Eye (tissue), 1 donor: ENCODE results near the gene PRKCQ.

Experiments
- DNase-seq: peaks from one replicate; pipeline ENCODE4 v3.0.0-alpha.2; 2015

Gene PRKCQ

DNA sequence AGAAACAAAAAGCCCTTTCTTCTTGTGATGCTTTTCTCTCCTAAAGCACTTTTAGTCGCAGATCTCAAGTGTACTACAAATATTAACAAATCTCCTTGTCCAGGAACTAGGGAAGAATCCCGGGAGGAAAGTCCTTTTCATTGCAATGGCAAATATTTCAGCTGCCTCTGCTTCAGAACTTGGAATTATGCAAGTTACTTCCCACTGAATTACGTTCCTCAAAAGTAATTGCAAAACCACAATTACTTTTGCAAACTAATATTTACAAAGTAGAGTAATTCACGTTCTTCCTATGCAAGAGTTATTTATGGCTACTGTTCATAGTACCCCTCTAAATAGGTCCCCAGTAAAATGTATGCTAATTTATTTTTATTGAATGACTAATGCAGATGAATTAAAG is 14.5 kb downstream of the PRKCQ start:
- no peak for DNase-seq

DNA sequence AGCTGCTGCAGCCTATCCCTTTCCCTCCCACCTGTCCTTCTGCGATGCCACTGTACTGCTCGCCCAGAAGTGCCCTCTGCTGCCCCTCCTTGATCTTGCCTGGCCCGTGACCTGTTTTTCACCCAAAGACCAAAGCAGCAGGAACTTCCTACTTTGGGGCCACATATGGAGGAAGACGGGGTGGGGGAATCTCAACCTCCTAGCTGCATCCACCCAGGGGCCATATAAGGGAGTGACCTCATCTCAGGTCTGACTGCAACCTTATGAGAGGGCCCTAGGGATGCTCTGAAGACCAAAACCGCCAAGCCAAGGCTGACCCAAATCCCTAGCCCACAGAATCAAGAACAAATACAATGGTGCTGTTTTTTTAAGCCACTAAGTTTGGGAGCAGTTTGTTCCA is 15.7 kb downstream of the PRKCQ start:
- DNase-seq, result no peak

DNA sequence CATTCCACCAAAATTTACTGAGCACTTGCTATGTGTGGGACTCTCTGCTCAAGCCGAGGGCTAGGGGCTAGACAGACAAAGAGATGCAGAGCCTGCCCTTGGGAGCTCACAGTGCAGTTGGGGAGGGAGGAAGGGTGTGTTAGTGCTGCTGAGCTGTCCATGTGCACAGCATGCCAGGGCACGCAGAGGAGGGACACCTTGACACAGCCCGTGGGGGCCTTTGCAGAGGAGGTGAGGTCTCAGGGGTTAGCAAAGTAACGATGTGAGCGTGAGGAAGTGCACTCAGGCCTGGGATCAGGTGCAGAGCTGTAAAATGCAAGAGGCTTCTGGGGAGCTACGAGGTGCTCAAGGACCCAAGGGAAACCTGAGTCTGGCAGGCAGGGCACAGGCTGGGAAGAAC is 16.3 kb downstream of the PRKCQ start:
- peak; percentile 35 for DNase-seq

DNA sequence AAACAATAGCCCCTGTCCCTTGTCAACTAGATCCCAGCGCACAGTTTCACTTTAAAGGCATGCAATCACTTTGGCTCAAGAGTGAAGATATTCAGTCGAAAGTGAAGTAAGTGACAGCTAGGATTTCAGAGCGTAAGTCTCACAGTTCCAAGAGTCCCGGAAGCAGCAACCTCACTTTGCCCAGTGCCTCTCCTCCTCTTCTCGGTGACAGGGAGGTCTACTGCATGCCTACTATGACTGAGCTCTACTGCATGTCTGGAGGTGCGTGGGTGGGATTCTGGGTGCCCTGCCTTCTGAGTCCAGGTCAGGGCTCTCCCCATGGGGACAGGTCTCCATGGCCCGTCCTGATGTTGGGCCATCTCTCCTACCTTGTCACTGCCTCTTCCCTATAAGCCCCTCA is 17.0 kb downstream of the PRKCQ start:
- DNase-seq, result no peak

DNA sequence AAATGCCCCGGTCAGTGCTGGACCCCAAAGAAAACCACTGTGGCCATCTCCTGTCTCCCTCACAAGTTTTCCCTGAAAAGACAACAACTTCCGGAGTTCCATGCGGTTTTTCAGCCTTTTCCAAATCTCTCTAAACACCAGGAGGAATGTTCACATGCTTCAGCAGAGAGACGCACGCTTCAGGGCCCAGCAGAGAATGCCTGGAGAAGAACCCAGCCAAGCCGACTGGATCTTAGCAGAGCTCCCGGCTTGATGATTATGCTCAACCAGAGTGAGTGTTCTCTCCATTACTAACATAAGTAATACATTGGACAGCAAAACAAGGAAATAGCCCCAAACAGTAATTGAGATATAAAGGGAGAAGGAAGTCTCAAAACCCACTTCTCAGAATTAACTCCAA is 17.9 kb downstream of the PRKCQ start:
- no peak for DNase-seq

DNA sequence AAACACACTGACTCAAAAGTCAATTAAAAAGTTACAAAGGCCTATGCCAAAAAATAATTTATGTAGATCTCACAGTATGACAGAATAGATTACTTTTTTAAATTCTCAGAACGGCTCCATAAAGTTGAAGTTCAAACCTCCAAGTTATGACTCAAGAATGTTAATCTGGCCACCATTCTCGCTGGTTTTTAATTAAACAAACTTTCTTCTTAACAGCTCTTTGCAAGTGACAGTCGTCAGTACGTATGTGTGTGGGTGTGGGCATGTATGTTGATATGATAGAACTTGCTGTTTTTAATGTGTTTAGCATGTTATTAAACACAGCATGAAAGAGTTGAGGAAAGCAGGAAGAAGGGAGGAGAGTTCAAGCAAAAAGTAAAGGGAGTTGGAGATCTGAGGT is 18.5 kb downstream of the PRKCQ start:
- no peak for DNase-seq

DNA sequence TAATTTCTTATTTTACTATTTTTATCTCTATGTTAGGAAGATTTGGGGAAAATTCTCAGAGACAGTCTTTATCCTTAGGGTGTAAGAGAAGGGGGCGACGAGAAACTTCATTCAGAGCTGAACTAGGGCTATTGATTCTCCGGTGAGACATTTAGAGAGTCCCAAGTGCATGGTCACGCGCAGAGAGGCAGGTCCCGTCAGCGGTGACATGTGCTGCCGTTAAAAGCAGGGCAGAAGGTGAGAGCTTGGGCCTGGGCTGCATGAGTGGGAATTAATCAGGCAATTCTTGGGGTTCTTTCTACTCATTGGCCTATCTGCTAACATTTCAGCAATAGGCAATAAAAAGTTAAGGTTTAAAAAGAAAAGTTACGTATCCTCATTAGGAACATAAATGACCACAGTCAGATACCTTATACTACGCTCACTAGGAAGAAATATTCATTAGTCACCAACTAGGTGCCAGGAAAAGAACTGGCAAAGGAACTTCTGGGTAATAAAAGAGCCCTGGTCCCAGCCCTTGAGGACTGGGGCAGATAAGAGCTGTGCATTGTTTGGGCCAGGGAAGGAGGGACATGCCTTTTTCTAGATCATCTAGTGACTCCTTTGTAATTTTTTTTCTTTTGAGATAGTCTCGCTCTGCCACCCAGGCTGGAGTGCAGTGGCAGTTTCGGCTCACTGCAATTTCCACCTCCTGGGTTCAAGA is 21.2 kb downstream of the PRKCQ start:
- DNase-seq, result no peak

DNA sequence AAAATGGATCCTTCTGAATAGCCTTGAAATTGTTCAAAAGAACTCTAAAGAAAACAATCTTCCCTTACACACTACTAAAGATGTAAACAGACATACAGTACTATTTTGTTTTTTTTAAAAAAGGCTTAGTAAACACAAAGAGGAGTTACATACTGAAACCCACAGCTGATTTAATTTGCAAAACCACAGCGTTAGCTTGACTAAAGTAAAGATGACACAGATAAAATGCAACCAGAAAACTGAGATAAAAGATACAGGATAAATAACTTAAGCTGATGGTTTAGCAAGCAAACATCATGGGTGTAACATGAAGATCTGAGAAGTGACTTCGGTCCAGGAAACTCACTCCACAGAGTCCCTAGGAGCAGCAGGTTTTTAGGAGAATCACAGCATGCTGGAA is 21.8 kb downstream of the PRKCQ start:
- DNase-seq, result no peak

DNA sequence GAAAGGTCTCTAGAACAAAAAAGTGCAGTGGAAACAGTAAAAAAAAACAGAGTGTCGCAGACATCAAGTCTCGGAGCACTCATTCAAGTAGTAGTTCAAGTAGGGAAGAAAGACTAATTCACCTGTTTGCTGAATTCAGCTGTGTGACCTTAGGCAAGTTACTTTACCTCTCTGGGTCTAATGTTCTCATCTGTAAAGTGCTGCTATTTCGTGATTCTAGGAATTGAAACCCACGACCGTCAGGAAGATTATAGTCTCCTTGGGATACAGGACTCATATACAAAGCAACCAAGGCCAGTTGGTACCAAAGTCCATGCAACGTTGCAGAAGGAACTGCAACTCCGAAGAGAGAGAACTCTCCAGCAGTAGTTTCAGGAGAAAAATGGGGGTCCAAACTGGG is 26.1 kb downstream of the PRKCQ start:
- DNase-seq, result no peak

DNA sequence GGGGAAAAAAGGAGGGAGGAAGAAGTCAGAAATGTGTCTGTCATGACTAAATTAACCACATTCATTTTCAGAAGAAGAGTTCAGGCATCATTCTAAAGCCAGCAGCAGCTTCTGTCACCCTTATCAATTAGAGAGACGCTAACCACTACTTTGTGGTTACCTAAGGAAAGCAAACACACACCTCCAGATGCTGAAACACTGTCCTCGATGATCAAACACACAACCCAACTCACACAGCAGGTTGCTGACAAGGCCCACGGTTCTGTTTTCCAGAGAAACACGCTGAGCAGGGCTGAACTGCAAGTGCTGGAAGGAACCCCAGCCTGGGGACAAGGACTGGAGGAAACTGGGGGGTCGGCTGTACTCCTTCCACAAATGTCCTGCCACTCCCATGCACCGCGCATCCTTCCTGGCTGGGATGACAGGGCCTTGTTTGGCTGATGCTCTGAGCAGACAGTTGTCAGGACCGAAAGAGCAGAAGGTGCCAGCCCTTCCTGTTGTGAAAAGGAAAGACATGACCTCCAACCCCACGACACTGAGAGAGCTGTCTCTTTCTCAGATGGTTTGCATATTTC is 36.6 kb downstream of the PRKCQ start:
- DNase-seq, result no peak

DNA sequence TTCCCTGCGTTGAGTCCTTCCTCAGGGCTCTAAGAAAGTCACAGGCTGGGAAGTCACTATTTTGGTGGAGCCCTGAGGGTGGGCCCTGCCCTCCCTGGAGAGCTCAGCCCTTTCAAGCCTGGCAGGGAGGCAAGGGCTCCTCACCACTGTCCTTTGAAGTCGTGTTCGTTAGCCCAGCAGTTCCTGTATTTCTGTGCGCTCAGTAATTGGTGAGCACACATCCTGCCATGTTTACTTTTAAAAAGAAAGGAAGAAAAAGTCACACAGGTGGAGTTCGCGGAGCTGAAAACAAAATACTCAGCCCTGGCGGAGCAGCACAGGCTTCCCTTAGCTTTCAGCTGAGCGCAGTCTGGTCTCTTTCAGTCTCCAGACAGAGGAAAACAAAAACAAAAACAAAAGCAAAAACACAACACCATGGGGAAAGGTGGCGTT is 37.1 kb downstream of the PRKCQ start:
- no peak for DNase-seq

DNA sequence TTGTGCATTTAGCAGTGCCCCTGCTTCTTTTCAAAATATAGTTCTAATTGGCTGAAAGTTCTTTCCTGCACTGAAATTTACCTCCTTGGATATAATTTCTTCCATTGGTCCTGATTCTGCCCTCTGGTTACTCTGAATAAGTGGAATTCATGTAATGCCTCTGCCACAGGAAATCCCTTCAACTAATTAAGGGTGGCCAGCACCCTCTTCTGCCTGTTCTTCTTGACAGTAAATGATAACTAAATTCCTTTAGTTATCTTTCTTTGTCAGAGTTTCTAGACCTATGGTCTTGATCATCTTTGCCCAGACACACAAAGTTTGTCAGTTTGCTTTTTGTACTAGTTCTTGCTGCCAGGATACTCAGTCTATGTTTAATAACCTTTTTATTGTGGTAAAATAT is 40.2 kb downstream of the PRKCQ start:
- no peak for DNase-seq

DNA sequence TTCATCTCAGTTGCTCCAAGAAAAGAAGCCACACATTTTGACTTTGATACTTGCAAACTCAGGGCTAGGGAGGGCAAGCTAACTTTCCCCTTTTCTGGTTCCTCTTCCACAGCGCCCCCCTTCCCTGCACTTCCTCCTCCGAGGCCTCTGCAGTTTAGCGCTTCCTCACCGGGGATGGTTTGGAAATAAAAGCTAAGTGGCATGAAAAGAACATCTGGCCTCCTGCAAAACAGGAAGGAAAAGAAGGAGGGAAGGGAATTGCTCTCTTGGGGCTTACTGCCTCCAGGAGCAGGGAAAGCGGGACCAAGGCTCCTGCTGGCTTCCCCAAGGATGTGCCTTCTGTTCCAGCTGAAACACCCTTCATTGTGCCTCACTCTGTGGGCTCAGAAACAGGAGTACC is 42.3 kb downstream of the PRKCQ start:
- DNase-seq, result no peak

DNA sequence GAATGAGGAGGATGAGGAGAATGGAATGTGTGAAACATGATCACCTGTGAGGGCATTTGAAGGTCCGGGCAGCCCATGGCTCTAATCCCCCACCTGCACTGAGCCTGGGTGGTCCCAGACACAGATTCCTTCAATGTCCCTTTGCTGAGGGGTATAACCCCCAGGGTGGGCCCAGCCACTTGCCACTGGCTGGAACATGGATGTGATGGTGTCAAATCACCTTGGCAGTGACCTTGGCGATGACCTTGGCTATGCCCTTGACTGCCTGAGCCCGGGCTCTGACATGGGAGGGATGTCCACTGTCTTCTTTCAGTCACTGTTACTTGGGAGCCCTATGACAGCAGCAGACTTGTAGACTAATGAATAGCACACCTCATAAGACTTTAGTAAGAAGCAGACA is 44.0 kb downstream of the PRKCQ start:
- no peak for DNase-seq

DNA sequence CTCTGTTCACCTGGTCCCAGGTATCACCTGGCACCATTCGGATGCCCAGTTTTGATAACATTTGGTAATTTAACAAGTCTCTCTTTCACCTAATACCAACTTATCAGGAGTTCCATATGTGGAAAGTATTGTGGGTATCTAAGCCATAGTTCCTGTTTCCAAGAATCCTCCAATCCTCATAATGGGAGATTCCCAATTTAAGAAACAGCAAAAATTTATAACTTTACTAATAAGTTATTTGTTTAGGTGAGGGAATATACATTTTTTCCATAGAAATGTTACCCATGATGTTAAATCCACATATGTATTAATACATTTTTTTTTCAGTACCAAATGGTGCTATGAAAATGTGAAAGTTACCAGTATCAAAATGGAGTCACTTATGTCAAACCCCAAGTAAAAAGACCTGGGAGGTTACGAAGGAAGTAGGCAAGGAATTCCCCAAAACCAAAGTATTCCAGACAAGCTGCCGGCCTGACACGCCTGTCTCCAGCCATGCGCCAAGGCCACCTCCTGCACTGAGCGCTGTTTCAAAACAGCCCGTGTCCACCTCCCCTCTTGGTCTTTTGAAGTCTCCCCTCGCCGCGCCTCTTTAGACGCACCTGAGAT is 44.8 kb downstream of the PRKCQ start:
- DNase-seq, result no peak

DNA sequence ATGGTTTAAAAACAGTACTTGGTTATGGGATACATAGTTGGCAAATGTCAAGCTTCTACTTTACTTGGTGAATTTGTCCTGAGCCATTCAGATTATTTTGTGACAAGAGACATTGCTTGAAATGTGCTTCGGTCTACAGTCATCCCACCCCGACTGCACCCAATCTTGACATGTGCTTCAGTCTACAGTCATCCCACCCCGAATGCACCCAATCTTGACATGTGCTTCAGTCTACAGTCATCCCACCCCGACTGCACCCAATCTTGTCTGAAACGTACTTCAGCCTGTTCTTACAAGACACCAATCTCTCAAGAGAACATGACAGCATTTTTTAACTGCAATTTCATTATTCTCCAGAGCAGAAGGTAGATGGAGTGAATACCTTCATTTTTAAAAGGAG is 47.8 kb downstream of the PRKCQ start:
- no peak for DNase-seq

DNA sequence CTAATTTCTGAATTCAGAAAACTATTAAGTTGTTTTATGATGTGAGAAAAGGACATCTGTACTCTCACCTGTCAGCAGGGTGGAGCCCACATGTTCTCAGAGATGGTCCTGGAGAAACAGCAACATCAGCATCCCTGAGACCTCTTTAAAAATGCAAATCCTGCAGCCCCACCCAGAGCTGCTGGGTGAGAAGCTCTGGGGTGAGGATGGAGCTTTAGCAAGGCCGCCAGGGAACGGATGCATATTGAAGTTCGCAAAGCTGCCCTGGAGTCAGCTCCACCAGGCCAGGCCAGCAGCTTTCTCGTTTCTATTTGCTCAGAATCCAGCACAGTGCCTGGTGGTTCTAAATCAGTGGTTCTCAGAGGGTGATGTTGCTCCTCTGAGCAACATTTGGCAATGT is 49.1 kb downstream of the PRKCQ start:
- DNase-seq, result no peak

DNA sequence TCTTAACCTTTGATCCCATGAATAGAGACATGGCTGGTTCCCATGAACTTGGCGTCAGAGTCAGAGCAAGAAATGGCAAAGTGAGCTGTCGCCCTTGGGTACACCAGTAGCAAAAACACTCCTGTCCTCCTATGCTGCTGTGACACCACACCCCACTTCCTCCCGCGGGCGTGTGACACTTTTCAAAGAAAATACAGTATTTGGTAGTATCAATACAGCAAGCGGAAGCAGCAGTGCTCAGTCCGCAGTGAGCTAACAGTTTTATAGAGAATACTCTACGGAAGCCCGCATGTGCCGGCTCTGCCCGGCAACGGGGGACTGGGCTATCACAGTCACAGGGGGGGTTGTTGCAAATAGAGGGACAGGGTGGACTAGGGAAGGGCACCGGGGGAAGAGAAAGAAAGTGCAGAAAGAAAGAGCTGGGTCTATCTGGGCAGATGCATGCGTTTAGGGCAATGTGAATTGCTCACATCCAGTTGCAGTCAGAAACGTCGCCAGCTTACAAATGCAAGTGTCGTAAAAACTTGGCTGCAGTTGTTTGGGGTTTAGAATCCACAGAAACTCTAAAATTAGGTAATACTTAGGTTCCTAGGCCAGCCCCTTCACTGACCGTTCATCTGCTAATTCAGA is 49.8 kb downstream of the PRKCQ start:
- no peak for DNase-seq

DNA sequence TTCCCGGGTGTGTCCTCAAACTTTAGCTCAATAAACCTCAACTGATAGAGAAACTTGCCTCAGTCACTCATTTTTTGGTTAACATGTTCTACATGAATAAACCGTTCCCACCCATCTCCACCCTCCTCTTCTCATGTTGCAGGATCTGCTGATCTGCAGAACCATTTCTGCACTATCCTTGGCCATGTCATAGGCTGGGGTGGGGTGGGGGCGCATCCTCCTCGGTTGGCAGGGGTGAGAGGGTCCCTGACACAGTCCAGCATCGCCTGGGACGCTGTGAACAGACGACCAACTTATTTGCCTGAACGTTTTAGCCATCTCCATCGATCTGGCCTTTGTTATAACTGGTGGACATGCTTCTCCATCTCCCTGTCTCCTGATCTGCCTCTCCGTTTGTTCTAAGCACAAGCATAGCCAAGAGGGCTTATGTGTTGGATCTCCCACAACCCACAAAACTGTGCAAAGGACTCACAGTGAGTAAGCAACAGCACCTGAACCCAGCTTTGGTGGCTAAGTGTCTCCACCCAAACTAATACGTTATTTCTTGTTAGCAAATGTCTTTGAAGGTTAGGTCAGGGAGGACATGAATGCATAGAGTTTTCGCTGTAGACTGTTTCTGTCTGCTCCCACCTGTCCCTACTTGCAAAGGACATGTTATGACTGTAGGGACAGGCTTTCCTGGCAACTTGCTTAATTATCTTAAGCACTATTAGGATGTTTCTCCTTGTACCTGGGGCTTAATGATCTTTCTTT is 51.7 kb downstream of the PRKCQ start:
- DNase-seq, result no peak

DNA sequence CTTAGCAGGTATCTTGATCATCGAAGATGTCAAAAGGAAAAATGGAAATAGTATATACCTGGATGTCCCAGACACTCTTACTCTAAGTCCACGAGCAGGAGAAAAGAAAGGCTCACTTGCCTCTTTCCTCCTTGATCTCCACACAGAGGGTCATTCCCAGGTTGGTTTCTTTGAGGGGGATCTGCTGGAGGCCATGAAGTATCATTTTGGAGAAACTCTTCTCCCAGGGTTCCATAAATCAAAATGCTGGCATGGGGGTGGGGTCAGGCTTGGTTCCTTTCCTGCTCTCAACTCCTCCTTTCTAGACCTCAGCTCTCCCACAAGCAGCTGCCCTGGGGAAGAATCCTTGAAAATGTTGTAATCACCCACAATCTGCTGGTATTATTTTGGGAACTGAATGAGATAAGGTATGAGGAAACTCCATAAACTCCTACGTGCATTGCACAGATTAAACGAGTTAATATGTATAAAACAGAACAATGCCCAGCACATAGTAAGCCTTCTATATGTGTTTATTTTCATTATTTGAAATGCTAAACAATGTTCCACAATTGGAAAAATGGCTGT is 54.4 kb downstream of the PRKCQ start:
- no peak for DNase-seq

DNA sequence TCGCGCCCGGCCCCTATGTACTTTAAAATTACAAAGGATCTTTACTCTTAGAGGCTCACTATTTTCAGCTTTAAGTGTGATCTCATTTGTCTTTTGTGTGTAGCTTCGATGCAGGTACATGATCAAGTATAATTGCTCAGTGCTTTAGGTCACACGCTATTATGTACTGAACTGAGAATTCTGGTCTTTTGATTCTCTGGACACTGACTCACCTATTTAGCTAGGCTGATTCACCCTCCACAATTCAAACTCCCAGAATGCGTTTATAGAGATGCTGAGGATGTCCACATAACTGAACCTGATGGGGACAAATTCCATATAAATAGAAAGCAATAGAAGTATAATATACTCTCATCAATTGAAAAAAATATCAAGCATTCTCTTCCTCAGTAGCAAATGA is 57.8 kb downstream of the PRKCQ start:
- DNase-seq, result no peak

DNA sequence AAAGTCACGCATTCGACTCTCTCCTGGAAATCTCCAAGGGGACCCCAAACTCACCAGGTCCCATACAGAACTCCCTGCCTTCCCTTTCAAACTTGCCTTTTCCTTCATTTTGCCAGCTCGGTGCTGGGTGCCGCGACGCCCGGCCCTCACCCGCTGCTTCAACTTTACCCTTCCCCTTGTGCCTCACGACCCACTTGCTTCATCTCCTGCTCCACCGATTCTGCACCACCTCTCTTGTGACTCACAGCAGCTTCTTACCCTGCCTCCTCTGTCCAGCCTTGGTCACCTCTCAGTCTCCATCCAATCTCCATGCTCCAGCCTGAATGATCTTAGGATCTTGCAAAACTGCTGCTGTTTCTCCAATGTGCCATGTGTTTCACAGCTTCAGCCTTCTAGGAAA is 59.9 kb downstream of the PRKCQ start:
- no peak for DNase-seq

DNA sequence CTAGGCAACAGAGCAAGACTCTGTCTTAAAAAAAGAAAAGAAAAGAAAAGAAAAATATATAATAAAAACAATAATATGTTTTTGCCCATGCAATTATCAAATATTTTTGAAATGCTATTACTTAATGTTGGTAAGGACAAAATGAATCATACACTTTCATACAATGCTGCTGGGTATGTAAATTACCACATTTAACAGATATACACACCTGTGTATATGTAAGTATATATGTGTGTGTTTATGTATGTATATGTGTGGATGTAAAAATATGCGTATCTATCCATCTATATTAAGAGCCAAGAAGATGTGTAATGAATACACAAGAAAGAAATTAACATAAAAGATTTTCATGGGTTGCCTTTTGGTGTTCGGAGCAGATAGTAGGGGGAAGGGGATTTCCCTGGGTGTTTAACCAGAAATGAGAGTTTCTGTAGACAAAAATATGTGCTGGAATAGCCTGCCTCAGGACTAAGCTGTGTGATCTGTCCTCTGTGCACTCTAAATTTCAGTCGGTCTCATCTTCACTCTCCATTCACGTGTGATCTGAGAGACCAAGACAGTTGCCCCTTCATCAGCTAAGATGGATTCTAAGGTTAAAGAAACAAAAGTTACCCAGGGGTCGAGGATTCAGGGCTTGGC is 61.2 kb downstream of the PRKCQ start:
- DNase-seq, result no peak
